ENCODE measurements around the gene POLR1A.

The POLR1A gene

DNA sequence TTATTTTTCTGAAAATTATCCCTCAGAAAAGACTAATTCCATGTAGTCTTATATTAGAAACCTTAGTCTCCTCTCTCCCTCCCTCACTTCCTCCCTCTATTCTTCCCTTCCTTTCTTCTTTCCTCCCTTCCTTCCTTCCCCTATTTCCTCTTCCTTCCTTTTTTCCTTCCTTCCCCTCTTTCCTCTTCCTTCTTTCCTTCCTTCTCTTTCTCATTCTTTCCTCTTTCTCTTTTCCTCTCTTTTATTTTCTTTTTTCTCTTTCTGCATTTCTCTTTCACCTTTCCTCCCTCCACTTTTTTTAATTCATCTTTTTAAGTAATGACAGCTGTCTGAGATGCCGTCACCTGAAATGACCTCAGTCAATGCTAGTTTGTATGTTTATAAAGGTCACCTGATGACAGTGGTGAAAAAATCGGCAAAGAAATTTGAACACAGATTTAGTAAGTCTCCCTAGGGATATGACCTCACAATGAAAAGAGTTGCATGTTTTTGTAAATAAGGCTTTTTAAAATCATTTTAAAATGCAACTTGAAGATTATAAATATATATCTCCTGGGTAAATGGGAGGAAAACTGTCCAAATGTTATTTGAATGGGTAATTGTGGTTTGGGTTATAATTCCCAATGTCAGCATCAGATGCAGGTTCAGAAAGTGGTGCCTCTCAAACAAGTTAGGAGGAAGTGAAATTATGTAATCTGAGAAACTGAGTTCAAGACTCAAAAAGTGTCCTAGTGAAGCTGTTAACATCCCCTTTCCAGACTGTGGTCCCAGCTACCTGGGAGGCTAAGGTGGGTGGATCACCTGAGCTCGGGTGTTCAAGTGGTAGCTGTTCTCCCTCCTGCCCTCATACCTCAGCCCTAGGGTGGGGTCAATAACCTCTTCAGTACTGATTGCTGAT, 126.6 kb downstream of the POLR1A start:
- no peak for DNase-seq (ENCODE audit: low read depth)

GRCh38 chr2:85976106-85976920, 129.4 kb downstream of the POLR1A start:
- DNase-seq (ENCODE audit: low read depth): no peak

GRCh38 chr2:85975581-85975980, 130.1 kb downstream of the POLR1A start:
- DNase-seq (ENCODE audit: low read depth): no peak

GRCh38 chr2:85974390-85974789, 131.3 kb downstream of the POLR1A start:
- no peak for DNase-seq (ENCODE audit: low read depth)

- DNase-seq (ENCODE audit: low read depth): no peak
Observed at GRCh38 chr2:85972355-85972754, 133.3 kb downstream of the POLR1A start.

GRCh38 chr2:85971366-85971765, 134.3 kb downstream of the POLR1A start:
- peak; percentile 60 for DNase-seq (ENCODE audit: low read depth)

Data from ELR (cell line).